ENCODE measurements around the gene NHERF2. TPM values are rescaled to one million over a fixed set of nuclear protein-coding genes. Genes with fewer than 3 reads are reported as not detected.

Gene NHERF2
- total RNA-seq, result 1 to 10 TPM; 2.4 to 3.7 TPM

- Mint-ChIP-seq H3K4me1 (peaks cover 12% of the 10 kb centered on the region), H3K27me3 (peaks cover 23% of the 10 kb centered on the region), H3K27ac (no peak within 1 kb of the TSS), H3K9me3 (no peaks in the 10 kb centered on the region), H3K4me3 (peak within 1 kb of the TSS; percentile 54), H3K36me3 (peaks cover 2% of the 10 kb centered on the region)
- DNase-seq, result no peak
Measured at GRCh38 chr16:2026461-2027023, at the start of gene NHERF2. Gene NHERF2 (plus strand): TSS chr16:2026902. CDS start chr16:2027006, 104 bp downstream.

- no peak overlapping the region for H3K27ac Mint-ChIP-seq
- H3K36me3 Mint-ChIP-seq, result peaks cover 34% of the 10 kb centered on the region
- peaks cover 16% of the 10 kb centered on the region for H3K4me1 Mint-ChIP-seq
- H3K27me3 Mint-ChIP-seq, result peaks cover 20% of the 10 kb centered on the region
- H3K4me3 Mint-ChIP-seq, result no peak overlapping the region
- no peaks in the 10 kb centered on the region for H3K9me3 Mint-ChIP-seq
- no peak for DNase-seq
Measured at GRCh38 chr16:1976951-1977874, 49.5 kb upstream of the NHERF2 start.

DNA sequence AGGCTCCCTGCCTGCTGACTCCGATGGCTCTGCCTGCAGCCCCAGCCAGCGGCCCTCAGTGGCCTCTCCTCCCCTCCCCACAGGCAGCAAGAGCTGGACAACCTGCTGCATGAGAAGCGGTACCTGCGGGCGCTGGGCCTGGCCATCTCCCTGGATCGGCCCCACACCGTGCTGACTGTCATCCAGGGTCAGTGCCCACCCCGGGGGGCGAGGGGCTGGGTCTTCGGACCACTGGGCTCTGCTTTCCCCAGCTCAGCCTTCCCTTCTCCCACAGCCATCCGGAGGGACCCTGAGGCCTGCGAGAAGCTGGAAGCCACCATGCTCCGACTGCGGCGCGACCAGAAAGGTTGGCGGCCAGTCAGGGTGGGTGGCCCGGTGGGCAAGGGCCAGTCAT lies 48.8 kb upstream of the NHERF2 start:
- no peak overlapping the region for H3K27ac Mint-ChIP-seq
- no peak overlapping the region for H3K4me3 Mint-ChIP-seq
- DNase-seq, result no peak
- no peaks in the 10 kb centered on the region for H3K9me3 Mint-ChIP-seq
- peaks cover 29% of the 10 kb centered on the region for H3K36me3 Mint-ChIP-seq
- H3K4me1 Mint-ChIP-seq, result peaks cover 13% of the 10 kb centered on the region
- H3K27me3 Mint-ChIP-seq, result peaks cover 26% of the 10 kb centered on the region

- Mint-ChIP-seq H3K4me3 (no peak overlapping the region), H3K27me3 (peaks cover 31% of the 10 kb centered on the region), H3K9me3 (no peaks in the 10 kb centered on the region), H3K36me3 (peaks cover 23% of the 10 kb centered on the region), H3K4me1 (peaks cover 11% of the 10 kb centered on the region), H3K27ac (no peak overlapping the region)
- DNase-seq, result no peak
Measured at GRCh38 chr16:1978476-1979120, 48.1 kb upstream of the NHERF2 start.

DNA sequence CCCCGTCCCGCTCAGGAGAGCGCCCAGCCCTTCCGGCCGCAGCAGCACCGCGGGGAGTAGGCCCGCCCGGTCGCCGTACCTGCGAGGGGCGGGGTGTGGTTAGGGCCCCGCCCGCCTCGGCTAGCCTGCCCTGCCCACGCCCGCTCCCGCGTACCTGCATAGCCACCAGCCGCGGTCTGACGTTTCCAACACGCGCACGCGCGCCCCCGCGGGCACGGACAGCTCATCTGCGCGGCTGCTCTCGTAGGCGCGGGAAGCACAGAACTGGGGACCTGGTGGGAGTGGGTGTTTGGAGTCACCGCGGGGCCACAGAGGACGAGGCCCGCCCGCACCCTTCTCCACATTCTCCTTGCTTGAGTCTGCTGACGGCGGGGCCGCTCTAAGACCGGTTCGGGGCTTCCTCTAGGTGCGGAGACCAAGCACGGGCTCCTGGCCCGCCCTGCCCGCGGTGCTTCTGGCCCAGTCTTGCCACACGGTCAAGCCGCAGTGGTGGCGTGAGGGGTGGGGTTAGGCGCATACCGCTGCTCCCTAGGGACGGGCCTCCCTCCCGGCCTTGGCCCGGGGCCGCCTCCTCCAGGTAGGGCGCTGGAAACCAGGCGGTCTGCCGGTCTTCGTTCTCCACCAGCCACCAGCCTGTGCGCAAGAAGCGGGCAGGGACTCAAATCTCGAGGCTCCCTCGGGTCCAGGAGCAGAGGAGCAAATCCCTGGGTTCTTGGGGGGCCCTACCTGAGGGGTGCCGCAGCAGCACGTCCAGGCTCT lies 47.3 kb upstream of the NHERF2 start:
- Mint-ChIP-seq H3K27ac (no peak overlapping the region), H3K4me1 (peaks cover 11% of the 10 kb centered on the region), H3K36me3 (peaks cover 23% of the 10 kb centered on the region), H3K27me3 (peaks cover 31% of the 10 kb centered on the region), H3K9me3 (no peaks in the 10 kb centered on the region), H3K4me3 (no peak overlapping the region)
- peak; percentile 49 for DNase-seq

DNA sequence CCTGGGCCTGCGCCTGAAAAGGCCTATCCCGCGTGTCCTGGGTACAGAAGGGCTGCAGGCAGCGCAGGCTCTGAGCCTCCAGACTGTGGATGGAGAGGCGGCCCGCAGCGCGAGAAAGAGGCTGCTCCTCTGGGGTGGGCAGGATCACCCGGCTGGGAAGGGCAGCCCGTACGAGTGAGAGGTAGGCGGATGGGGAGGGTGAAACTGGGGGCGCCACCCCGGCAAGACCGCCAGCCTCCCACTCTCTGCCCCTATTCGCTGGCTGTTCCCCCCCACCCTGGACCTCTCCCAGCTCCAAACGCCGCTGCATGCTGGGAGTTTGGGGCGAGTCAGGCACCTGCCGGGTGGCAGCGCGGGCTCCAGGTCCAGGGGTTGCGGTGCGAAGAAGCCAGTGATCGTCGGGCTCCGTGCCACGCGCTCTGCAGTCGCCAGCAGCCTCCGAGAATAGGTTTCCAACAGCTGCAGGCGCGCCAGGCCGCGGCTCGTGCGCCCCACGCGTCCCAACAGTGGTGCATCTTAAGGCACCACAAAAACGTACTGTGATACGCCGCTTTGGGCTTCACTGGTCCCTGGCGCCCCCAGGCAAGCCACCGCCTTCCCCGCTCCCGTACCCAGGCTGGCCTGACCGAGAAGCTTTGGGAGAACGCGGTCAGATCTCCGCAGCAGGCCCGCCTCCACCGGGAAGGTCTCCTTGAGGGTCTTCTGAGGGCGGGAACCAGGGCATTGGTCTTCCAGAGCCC lies 46.5 kb upstream of the NHERF2 start:
- Mint-ChIP-seq H3K9me3 (no peaks in the 10 kb centered on the region), H3K27me3 (peaks cover 31% of the 10 kb centered on the region), H3K36me3 (peaks cover 17% of the 10 kb centered on the region), H3K4me3 (no peak overlapping the region), H3K27ac (no peak overlapping the region), H3K4me1 (peaks cover 13% of the 10 kb centered on the region)
- no peak for DNase-seq

GRCh38 chr16:1980770-1981087 lies 46.0 kb upstream of the NHERF2 start:
- peaks cover 31% of the 10 kb centered on the region for H3K27me3 Mint-ChIP-seq
- no peak overlapping the region for H3K27ac Mint-ChIP-seq
- no peaks in the 10 kb centered on the region for H3K9me3 Mint-ChIP-seq
- no peak overlapping the region for H3K4me3 Mint-ChIP-seq
- peaks cover 17% of the 10 kb centered on the region for H3K4me1 Mint-ChIP-seq
- H3K36me3 Mint-ChIP-seq, result peaks cover 16% of the 10 kb centered on the region
- no peak for DNase-seq

DNA sequence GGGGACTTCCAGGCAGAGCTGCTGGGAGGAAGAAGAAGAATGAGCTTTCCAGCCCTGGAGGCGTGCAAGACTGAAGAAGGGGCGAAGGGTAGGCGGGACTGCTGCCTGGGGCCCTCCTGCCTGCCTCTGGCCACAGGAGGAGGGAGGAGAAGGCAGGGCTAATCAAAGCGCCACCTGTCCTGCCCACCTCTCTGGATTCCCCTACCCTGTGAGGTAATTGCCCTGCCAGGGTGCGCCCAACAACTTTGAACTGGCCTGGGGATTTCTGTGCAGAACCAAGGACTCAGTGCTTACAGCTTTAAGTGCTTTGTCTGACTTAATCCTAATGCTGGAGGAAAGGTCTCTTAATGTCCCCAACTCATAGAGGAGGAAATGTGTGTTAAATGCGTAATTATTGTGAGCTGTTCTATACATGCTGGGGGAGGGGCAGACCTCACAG lies 45.3 kb upstream of the NHERF2 start, which contains the start of gene NOXO1:
Gene NOXO1, minus strand, starts transcription at position 72 of the 439 bp plus-strand sequence. CDS start 290 bp downstream, outside the sequence.
- Mint-ChIP-seq H3K4me1 (peaks cover 17% of the 10 kb centered on the region), H3K27me3 (peaks cover 31% of the 10 kb centered on the region), H3K27ac (peak within 1 kb of the TSS; percentile 20), H3K4me3 (peak within 1 kb of the TSS; percentile 37), H3K36me3 (peaks cover 12% of the 10 kb centered on the region), H3K9me3 (no peaks in the 10 kb centered on the region)
- DNase-seq, result no peak

DNA sequence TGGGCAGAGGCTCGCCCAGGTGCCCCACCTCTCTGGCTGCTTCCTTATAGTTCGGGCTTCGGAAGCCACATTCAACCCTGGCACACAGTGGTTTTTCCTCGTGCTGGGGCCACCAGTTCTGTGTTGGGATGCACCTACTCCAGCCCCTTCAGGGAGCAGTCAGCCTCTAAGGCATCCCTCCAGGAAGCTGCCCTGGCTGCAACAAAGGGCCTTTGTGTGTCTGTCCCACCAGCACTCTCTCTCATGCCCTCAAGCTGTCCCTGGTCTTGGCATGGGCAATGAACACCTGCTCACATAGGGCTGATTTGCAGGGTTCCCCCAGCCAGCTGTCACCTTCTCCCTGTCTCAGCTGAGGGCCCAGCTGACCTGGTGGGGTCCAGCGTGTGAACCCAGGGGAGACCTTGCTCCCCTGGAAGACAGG lies 44.7 kb upstream of the NHERF2 start:
- Mint-ChIP-seq H3K4me1 (peaks cover 17% of the 10 kb centered on the region), H3K9me3 (no peaks in the 10 kb centered on the region), H3K27me3 (peaks cover 31% of the 10 kb centered on the region), H3K36me3 (peaks cover 18% of the 10 kb centered on the region), H3K4me3 (no peak overlapping the region), H3K27ac (no peak overlapping the region)
- no peak for DNase-seq

GRCh38 chr16:1982991-1983543 lies 43.6 kb upstream of the NHERF2 start:
- Mint-ChIP-seq H3K27ac (no peak overlapping the region), H3K9me3 (no peaks in the 10 kb centered on the region), H3K27me3 (peaks cover 37% of the 10 kb centered on the region), H3K4me3 (peak overlapping the region; percentile 70), H3K4me1 (peaks cover 17% of the 10 kb centered on the region), H3K36me3 (peaks cover 16% of the 10 kb centered on the region)
- DNase-seq, result no peak

- peaks cover 20% of the 10 kb centered on the region for H3K4me1 Mint-ChIP-seq
- H3K9me3 Mint-ChIP-seq, result no peaks in the 10 kb centered on the region
- peak within 1 kb of the TSS; percentile 12 for H3K27ac Mint-ChIP-seq
- peaks cover 12% of the 10 kb centered on the region for H3K36me3 Mint-ChIP-seq
- H3K27me3 Mint-ChIP-seq, result peaks cover 43% of the 10 kb centered on the region
- peak; percentile 85 for DNase-seq
- H3K4me3 Mint-ChIP-seq, result peak within 1 kb of the TSS; percentile 84
Measured at GRCh38 chr16:1983544-1984346, 43.0 kb upstream of the NHERF2 start, which contains the start of gene GFER. Gene GFER (plus strand): TSS chr16:1984193. CDS start chr16:1984219, 26 bp downstream.

DNA sequence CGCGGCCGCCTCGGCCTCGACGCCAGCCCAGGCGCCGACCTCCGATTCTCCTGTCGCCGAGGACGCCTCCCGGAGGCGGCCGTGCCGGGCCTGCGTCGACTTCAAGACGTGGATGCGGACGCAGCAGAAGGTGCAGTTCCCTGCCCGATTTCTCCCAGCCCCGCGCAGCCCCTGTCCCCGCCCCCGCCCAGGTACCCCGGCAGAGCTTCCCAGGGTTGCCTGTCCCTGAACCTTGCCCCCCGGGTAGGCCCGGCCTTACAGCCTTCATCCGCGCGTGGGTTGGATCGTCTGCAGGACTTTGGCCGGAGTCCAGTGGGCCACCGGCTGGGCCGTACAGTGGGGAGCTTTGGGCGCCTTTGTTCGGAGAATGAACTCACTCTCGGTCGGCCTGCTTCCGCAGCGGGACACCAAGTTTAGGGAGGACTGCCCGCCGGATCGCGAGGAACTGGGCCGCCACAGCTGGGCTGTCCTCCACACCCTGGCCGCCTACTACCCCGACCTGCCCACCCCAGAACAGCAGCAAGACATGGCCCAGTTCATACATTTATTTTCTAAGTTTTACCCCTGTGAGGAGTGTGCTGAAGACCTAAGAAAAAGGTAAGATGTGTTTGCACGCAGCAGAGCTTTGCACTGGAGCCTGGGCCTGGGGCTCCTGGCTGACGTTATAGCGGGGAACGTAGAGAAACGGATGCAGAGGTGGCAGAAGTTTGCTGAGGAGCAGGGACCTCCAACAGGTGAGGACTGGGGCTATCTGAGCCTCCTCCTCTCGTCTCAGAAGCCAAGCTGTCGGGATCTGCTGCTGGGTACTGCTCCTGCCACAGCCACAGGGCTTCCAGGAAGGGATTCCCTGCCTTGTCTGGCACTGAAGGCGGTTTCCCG lies 42.1 kb upstream of the NHERF2 start:
- Mint-ChIP-seq H3K27ac (peak overlapping the region; percentile 12), H3K4me3 (peak overlapping the region; percentile 84), H3K4me1 (peaks cover 23% of the 10 kb centered on the region), H3K9me3 (no peaks in the 10 kb centered on the region), H3K27me3 (peaks cover 51% of the 10 kb centered on the region), H3K36me3 (peaks cover 12% of the 10 kb centered on the region)
- no peak for DNase-seq
